SK-N-SH (cell line): Measurements from ENCODE around the gene SMAD7. TPM values are rescaled to one million over a fixed set of nuclear protein-coding genes. Genes with fewer than 3 reads are reported as not detected.
A peak's percentile ranks its signal among the peaks of the same experiment; 100 is the strongest.

Source experiments
- CTCF ChIA-PET: fragments of 300-600, 350-600 bp; formaldehyde crosslinking; extraction: SDS; loops from one replicate; lab custom pipeline; 2021; lab: Yijun Ruan, JAX
- POLR2A ChIA-PET: fragments of 350-600 bp; sonication (Branson Sonifier 250); formaldehyde crosslinking; extraction: SDS; loops from one replicate; lab custom pipeline; 2020; ENCODE audit warnings: antibody characterized with exemption, inconsistent platforms; lab: Yijun Ruan, JAX
- DNase-seq: peaks from one replicate; pipeline ENCODE4 v3.0.0; 2012
- H2AFZ ChIP-seq: fragments of 200-600 bp; sonication (generic); 2 replicates; pipeline ENCODE4 v1.8.1; 2016; ENCODE audit warnings: antibody characterized with exemption, mild to moderate bottlenecking, low read depth
- H3F3A ChIP-seq: fragments of 200-600 bp; sonication (generic); replicated peaks from 2 replicates; pipeline ENCODE3; 2016; ENCODE audit warnings: antibody characterized with exemption, mild to moderate bottlenecking; ENCODE audit not compliant: insufficient read depth
- H3K27ac ChIP-seq, 2 experiments: fragments of 200-500 bp in 1 of 2; fragments of 200-600 bp in 1 of 2; sonication (Bioruptor generic) in 1 of 2; sonication (generic), shearing (Covaris generic) in 1 of 2; 2 replicates each; pipeline versions ENCODE4 v1.5.1 to v1.6.1; 2014 to 2016; ENCODE audit warnings: low read depth in 2 of 2, inconsistent platforms in 1 of 2, low read length in 1 of 2, mild to moderate bottlenecking in 1 of 2, mixed read lengths in 1 of 2
- H3K27me3 ChIP-seq: fragments of 200-600 bp; sonication (generic), shearing (Covaris generic); 2 replicates; pipeline ENCODE4 v1.6.1; 2016; ENCODE audit warnings: mixed run types; ENCODE audit not compliant: insufficient read depth
- H3K36me3 ChIP-seq, 2 experiments: fragments of 200-500 bp in 1 of 2; fragments of 200-600 bp in 1 of 2; sonication (Bioruptor generic) in 1 of 2; sonication (generic) in 1 of 2; replicated peaks in 1 of 2; 2 replicates each; pipeline versions ENCODE3 to v1.5.1; 2014 to 2016; ENCODE audit warnings: low read length in 1 of 2, mild to moderate bottlenecking in 1 of 2; ENCODE audit not compliant: insufficient read depth in 2 of 2, control insufficient read depth in 1 of 2
- H3K4me1 ChIP-seq, 2 experiments: fragments of 200-500 bp in 1 of 2; fragments of 200-600 bp in 1 of 2; sonication (Bioruptor generic) in 1 of 2; sonication (generic), shearing (Covaris generic) in 1 of 2; 2 replicates each; pipeline versions ENCODE4 v1.5.1 to v1.6.1; 2014 to 2016; ENCODE audit warnings: low read depth in 1 of 2, low read length in 1 of 2, mixed run types in 1 of 2; ENCODE audit not compliant: insufficient read depth in 2 of 2, control insufficient read depth in 1 of 2
- H3K4me2 ChIP-seq: fragments of 200-600 bp; sonication (generic), shearing (Covaris generic); 2 replicates; pipeline ENCODE4 v1.6.1; 2017; ENCODE audit warnings: mixed run types
- H3K4me3 ChIP-seq, 2 experiments: fragments of 200-500 bp in 1 of 2; fragments of 200-600 bp in 1 of 2; sonication (Bioruptor generic) in 1 of 2; sonication (generic), shearing (Covaris generic) in 1 of 2; 2 replicates each; pipeline versions ENCODE4 v1.5.1 to v1.8.1; 2014 to 2016; ENCODE audit warnings: low read depth in 2 of 2, inconsistent platforms in 1 of 2, low read length in 1 of 2, mild to moderate bottlenecking in 1 of 2, mixed read lengths in 1 of 2, moderate library complexity in 1 of 2
- H3K79me2 ChIP-seq: fragments of 200-600 bp; sonication (generic); 2 replicates; pipeline ENCODE4 v1.8.1; 2017; ENCODE audit warnings: mild to moderate bottlenecking; ENCODE audit not compliant: insufficient read depth
- H3K9ac ChIP-seq: fragments of 200-600 bp; sonication (generic); 2 replicates; pipeline ENCODE4 v1.6.1; 2017; ENCODE audit warnings: mixed run types
- H3K9me2 ChIP-seq: fragments of 200-600 bp; sonication (generic); 2 replicates; pipeline ENCODE4 v1.6.1; 2017; ENCODE audit warnings: mixed run types
- H3K9me3 ChIP-seq: fragments of 200-600 bp; sonication (generic); 2 replicates; pipeline ENCODE4 v1.6.1; 2017; ENCODE audit warnings: mixed run types, mild to moderate bottlenecking, moderate library complexity
- H4K20me1 ChIP-seq: fragments of 200-600 bp; sonication (generic); 2 replicates; pipeline ENCODE4 v1.6.1; 2017; ENCODE audit warnings: mild to moderate bottlenecking, mixed run types; ENCODE audit not compliant: insufficient read depth
- ELF1 ChIP-seq: IDR thresholded peaks from 2 replicates; pipeline ENCODE4 v1.4.0; 2012
- FOSL2 ChIP-seq: IDR thresholded peaks from 2 replicates; pipeline ENCODE4 v1.4.0; 2012; ENCODE audit warnings: low read depth, mild to moderate bottlenecking, moderate library complexity, borderline replicate concordance
- FOXJ3 ChIP-seq: sonication (generic); formaldehyde crosslinking; IDR thresholded peaks from 2 replicates; pipeline ENCODE4 v1.5.1; 2020; ENCODE audit warnings: mild to moderate bottlenecking, missing genetic modification reagents
- FOXM1 ChIP-seq: IDR thresholded peaks from 2 replicates; pipeline ENCODE4 v1.4.0; 2012; ENCODE audit warnings: low read depth, mild to moderate bottlenecking
- IRF3 ChIP-seq: fragments of 150-350 bp; IDR thresholded peaks from 2 replicates; pipeline ENCODE4 v1.6.1; 2016; ENCODE audit warnings: mild to moderate bottlenecking, low read depth, low read length
- JUND ChIP-seq: IDR thresholded peaks from 2 replicates; pipeline ENCODE4 v1.4.0; 2012
- MEF2A ChIP-seq: IDR thresholded peaks from 2 replicates; pipeline ENCODE4 v1.4.0; 2012; ENCODE audit warnings: low read depth, borderline replicate concordance
- MXI1 ChIP-seq: IDR thresholded peaks from 2 replicates; pipeline ENCODE4 v1.6.1; 2012; ENCODE audit warnings: mild to moderate bottlenecking, low read depth, low read length, improper control_type of control experiment
- NFIC ChIP-seq: IDR thresholded peaks from 2 replicates; pipeline ENCODE4 v1.4.0; 2012; ENCODE audit warnings: borderline replicate concordance
- PBX3 ChIP-seq: IDR thresholded peaks from 2 replicates; pipeline ENCODE4; 2012
- POLR2AphosphoS5 ChIP-seq: IDR thresholded peaks from 2 replicates; pipeline ENCODE4 v1.6.1; 2012; ENCODE audit warnings: low read depth, low read length
- RAD21 ChIP-seq: IDR thresholded peaks from 2 replicates; pipeline ENCODE4 v1.6.1; 2012; ENCODE audit warnings: mild to moderate bottlenecking, low read length
- RXRA ChIP-seq: IDR thresholded peaks from 2 replicates; pipeline ENCODE4 v1.4.0; 2012; ENCODE audit warnings: low read depth, mild to moderate bottlenecking, borderline replicate concordance
- SMC3 ChIP-seq: IDR thresholded peaks from 2 replicates; pipeline ENCODE4 v1.6.1; 2012; ENCODE audit warnings: low read depth, low read length, improper control_type of control experiment
- TCF12 ChIP-seq: IDR thresholded peaks from 2 replicates; pipeline ENCODE4 v1.4.0; 2012
- TEAD4 ChIP-seq: IDR thresholded peaks from 2 replicates; pipeline ENCODE4 v1.4.0; 2012; ENCODE audit warnings: mild to moderate bottlenecking, borderline replicate concordance; ENCODE audit not compliant: insufficient read depth
- YY1 ChIP-seq: IDR thresholded peaks from 2 replicates; pipeline ENCODE4 v1.4.0; 2012; ENCODE audit warnings: low read depth, mild to moderate bottlenecking
- WGBS: methylation state at CpG from one replicate; pipeline ENCODE4 v1.1.6; 2017; ENCODE audit warnings: low lambda C conversion rate; 5-methylcytosine and 5-hydroxymethylcytosine counted together
- polyA plus RNA-seq, 3 experiments: library from polyadenylated mRNA; depleted of rRNA; stranded (reverse); fragments of >200 nt; gene quantifications; 2 replicates each; pipeline ENCODE4 v1.2.3, GENCODE V29; 2012
- TF ChIP-seq, protein P1 (sequence below): IDR thresholded peaks from 2 replicates; pipeline ENCODE4 v1.4.0; 2012; ENCODE audit warnings: low read depth
- TF ChIP-seq, protein P2 (sequence below): fragments of 200-600 bp; sonication (generic); IDR thresholded peaks from 2 replicates; pipeline ENCODE4 v1.6.1; 2017; ENCODE audit warnings: antibody characterized with exemption, mild to moderate bottlenecking, moderate library complexity

The SMAD7 gene
- polyA plus RNA-seq, 1 of the 3 experiments (the other 2 are of a cell fraction), result 20.0 TPM

GRCh38 chr18:48943736-48944527 is 6.8 kb downstream of the SMAD7 start:
- no peaks in the 10 kb centered on the region for H3K9me3 ChIP-seq
- no peak overlapping the region for H2AFZ ChIP-seq
- peak overlapping the region; percentile 91 for H3K4me2 ChIP-seq
- no peaks in the 10 kb centered on the region for H3K27me3 ChIP-seq
- peak overlapping the region in 1 of 2 experiments; percentile 59; a peak in 2 of 4 replicates for H3K4me3 ChIP-seq
- H3K9ac ChIP-seq, result peak overlapping the region; percentile 51; the same call in 1 of the 2 replicates
- TF ChIP-seq RXRA (no peak), NFIC (no peak), ELF1 (no peak), FOXM1 (no peak), MXI1 (no peak), POLR2AphosphoS5 (no peak), FOXJ3 (CRISPR knock-in tag) (no peak), JUND (no peak), RAD21 (no peak), IRF3 (no peak), PBX3 (no peak), TCF12 (no peak), YY1 (no peak), FOSL2 (no peak), SMC3 (no peak), TEAD4 (no peak), MEF2A (no peak)
- TF ChIP-seq, protein P1, sequence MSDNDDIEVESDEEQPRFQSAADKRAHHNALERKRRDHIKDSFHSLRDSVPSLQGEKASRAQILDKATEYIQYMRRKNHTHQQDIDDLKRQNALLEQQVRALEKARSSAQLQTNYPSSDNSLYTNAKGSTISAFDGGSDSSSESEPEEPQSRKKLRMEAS, result no peak
- TF ChIP-seq, protein P2, sequence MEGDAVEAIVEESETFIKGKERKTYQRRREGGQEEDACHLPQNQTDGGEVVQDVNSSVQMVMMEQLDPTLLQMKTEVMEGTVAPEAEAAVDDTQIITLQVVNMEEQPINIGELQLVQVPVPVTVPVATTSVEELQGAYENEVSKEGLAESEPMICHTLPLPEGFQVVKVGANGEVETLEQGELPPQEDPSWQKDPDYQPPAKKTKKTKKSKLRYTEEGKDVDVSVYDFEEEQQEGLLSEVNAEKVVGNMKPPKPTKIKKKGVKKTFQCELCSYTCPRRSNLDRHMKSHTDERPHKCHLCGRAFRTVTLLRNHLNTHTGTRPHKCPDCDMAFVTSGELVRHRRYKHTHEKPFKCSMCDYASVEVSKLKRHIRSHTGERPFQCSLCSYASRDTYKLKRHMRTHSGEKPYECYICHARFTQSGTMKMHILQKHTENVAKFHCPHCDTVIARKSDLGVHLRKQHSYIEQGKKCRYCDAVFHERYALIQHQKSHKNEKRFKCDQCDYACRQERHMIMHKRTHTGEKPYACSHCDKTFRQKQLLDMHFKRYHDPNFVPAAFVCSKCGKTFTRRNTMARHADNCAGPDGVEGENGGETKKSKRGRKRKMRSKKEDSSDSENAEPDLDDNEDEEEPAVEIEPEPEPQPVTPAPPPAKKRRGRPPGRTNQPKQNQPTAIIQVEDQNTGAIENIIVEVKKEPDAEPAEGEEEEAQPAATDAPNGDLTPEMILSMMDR, result no peak
- H3K79me2 ChIP-seq, result peaks cover 100% of the 10 kb centered on the region
- CTCF ChIA-PET, result no interaction called here
- no peaks in the 10 kb centered on the region for H3K9me2 ChIP-seq
- peaks cover 33 to 56% of the 10 kb centered on the region in 2 experiments for H3K36me3 ChIP-seq
- 87% methylated on average over 7 of the region's 8 CpGs for WGBS
- H3K4me1 ChIP-seq, result peaks cover 54 to 79% of the 10 kb centered on the region in 2 experiments
- no peak for DNase-seq
- H4K20me1 ChIP-seq, result peaks cover 96% of the 10 kb centered on the region
- POLR2A ChIA-PET, result no interaction called here
- peak overlapping the region; percentile 84 to 97 for H3K27ac ChIP-seq
- peaks cover 79% of the 10 kb centered on the region for H3F3A ChIP-seq
